Small intestine (tissue), 7 donors: ENCODE data around the gene PAF1. TPM values are rescaled to one million over a fixed set of nuclear protein-coding genes. Genes with fewer than 3 reads are reported as not detected.
A peak's percentile ranks its signal among the peaks of the same experiment; 100 is the strongest.

Experiments
- DNase-seq, 2 donors: peaks; one replicate each; pipeline versions ENCODE4 v3.0.0 to v3.0.0-alpha.2; 2013
- FAIRE-seq: peaks from 2 replicates; lab custom pipeline; 2012; peaks lifted over from hg19 to GRCh38; lab: Jason Lieb, UNC
- H3K27ac ChIP-seq, 3 donors: one replicate each; pipeline ENCODE4 v1.5.1; 2013; ENCODE audit warnings: low read length in 2 of 3, mild to moderate bottlenecking in 2 of 3, control low read depth in 1 of 3, inconsistent platforms in 1 of 3, low read depth in 1 of 3, moderate library complexity in 1 of 3
- H3K27me3 ChIP-seq, 3 donors: one replicate each; pipeline ENCODE4 v1.6.1; 2013; ENCODE audit warnings: low read length in 3 of 3, inconsistent platforms in 1 of 3; ENCODE audit not compliant: control insufficient read depth in 3 of 3, insufficient read depth in 3 of 3
- H3K36me3 ChIP-seq, 3 donors: one replicate each; pipeline ENCODE4 v1.6.1; 2013; ENCODE audit warnings: low read length in 3 of 3, inconsistent platforms in 1 of 3, low read depth in 1 of 3, mild to moderate bottlenecking in 1 of 3, moderate library complexity in 1 of 3; ENCODE audit not compliant: control insufficient read depth in 3 of 3, insufficient read depth in 2 of 3
- H3K4me1 ChIP-seq, 3 donors: one replicate each; pipeline ENCODE4 v1.6.1; 2013; ENCODE audit warnings: low read length in 2 of 3, inconsistent platforms in 1 of 3, low read depth in 1 of 3, mild to moderate bottlenecking in 1 of 3, moderate library complexity in 1 of 3; ENCODE audit not compliant: control insufficient read depth in 3 of 3, insufficient read depth in 2 of 3
- H3K4me3 ChIP-seq, 3 donors: one replicate each; pipeline ENCODE4 v1.5.1; 2013; ENCODE audit warnings: low read length in 3 of 3, control low read depth in 1 of 3, inconsistent platforms in 1 of 3, low read depth in 1 of 3, mild to moderate bottlenecking in 1 of 3, moderate library complexity in 1 of 3
- H3K9me3 ChIP-seq, 2 donors: one replicate each; pipeline ENCODE4 v1.6.1; 2013; ENCODE audit warnings: low read depth in 1 of 2, low read length in 1 of 2; ENCODE audit not compliant: control insufficient read depth in 2 of 2, insufficient read depth in 1 of 2
- WGBS, 3 donors: extraction: QIAGEN DNeasy Blood & Tissue Kit; methylation state at CpG; one replicate each; pipeline ENCODE4 v1.1.7; 2013; 5-methylcytosine and 5-hydroxymethylcytosine counted together
- polyA plus RNA-seq, 4 donors: library from polyadenylated mRNA; stranded (reverse) in 3 of 4; unstranded in 1 of 4; fragments of 200-250 nt in 3 of 4; fragments of 120-200 nt in 1 of 4; gene quantifications; one replicate each; pipeline versions ENCODE4 v1.2.1 to v1.2.3, GENCODE V29; 2013
- donor health status: healthy with polysubstance abuse.
- donor health status: control.
- donor health status: control.
- donor health status: Bipolar disorder and iron deficiency.
- donor health status: healthy.

Gene PAF1
- polyA plus RNA-seq, 4 donors = 32.9 to 42.7 (median 37.9) TPM

DNA sequence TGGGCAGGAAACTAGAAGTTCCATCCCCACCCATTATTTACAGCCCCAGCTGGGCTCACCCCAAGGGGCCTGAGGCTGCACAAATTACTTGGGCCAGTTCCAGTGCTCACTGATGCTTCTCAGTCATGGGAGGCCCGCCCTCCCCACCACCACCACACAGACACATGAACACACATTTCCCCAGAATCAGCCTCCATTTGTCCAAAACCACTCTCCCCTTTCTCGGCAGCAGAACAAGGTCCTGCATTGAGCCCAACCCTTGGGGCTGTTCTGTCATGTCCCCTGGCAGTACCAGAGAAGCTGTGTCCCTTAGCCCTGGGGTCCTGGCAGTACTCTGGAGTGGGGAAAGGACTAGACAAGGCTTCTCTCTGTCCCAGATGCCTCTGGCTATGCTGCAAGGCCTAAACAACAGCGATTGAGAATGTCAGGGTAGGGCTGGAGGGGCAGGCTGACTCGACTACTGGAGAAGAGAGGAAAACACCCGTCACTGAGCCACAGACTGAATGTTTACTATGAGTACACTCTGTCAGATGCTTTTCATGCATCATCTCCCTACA lies 26.9 kb downstream of the PAF1 start:
- no peak overlapping the region for H3K4me3 ChIP-seq
- no peaks in the 10 kb centered on the region for H3K4me1 ChIP-seq
- peaks cover 6 to 56% (median 8%) of the 10 kb centered on the region in 3 donors for H3K36me3 ChIP-seq
- DNase-seq (no peak), FAIRE-seq (no peak)
- H3K27me3 ChIP-seq = no peaks in the 10 kb centered on the region
- peak overlapping the region in 1 of 3 donors; percentile 39 for H3K27ac ChIP-seq
- H3K9me3 ChIP-seq = no peaks in the 10 kb centered on the region
- 65 to 88% (median 80%) methylated on average over 5 of the region's 5 CpGs for whole genome bisulfite sequencing, 3 donors

GRCh38 chr19:39362682-39363657 lies 27.9 kb downstream of the PAF1 start:
- H3K27ac ChIP-seq = peak overlapping the region in 1 of 3 donors; percentile 39
- no peaks in the 10 kb centered on the region for H3K4me1 ChIP-seq
- H3K9me3 ChIP-seq = no peaks in the 10 kb centered on the region
- FAIRE-seq (no peak), DNase-seq (no peak)
- no peaks in the 10 kb centered on the region for H3K27me3 ChIP-seq
- WGBS, 3 donors = 65 to 82% (median 75%) methylated on average over 6 of the region's 6 CpGs
- no peak overlapping the region for H3K4me3 ChIP-seq
- peaks cover 3 to 61% (median 8%) of the 10 kb centered on the region in 3 donors for H3K36me3 ChIP-seq

- 92 to 100% (median 96%) methylated on average over 1 of the region's 1 CpG for WGBS, 3 donors
- DNase-seq (no peak), FAIRE-seq (no peak)
- no peaks in the 10 kb centered on the region for H3K27me3 ChIP-seq
- peaks cover 11 to 72% (median 16%) of the 10 kb centered on the region in 3 donors for H3K36me3 ChIP-seq
- H3K4me3 ChIP-seq = no peak overlapping the region
- no peaks in the 10 kb centered on the region for H3K4me1 ChIP-seq
- no peak overlapping the region for H3K27ac ChIP-seq
- no peaks in the 10 kb centered on the region for H3K9me3 ChIP-seq
Measured at GRCh38 chr19:39360599-39360998, 30.3 kb downstream of the PAF1 start.

DNA sequence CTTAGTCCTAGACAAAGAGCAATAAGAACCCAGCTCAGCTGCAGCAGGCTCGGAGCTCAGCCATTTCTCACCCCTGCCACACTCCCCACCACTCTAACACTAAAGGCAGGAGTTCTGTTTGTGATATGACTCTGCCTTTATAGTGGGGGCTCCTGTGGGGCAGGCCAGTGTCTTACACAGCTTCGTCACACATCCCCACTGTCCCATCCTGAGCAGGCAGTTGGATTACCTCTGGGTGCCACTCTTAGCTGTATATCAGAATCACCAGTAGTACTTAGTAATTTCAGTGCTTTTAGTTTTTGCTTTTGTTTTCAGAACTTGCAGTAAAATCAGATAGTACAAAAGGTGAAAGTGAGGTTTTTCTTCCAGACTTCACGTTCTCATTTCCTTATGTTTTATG lies 31.9 kb downstream of the PAF1 start:
- H3K9me3 ChIP-seq = no peaks in the 10 kb centered on the region
- 84 to 95% (median 90%) methylated on average over 3 of the region's 3 CpGs for WGBS, 3 donors
- H3K27ac ChIP-seq = no peak overlapping the region
- DNase-seq (no peak), FAIRE-seq (no peak)
- H3K36me3 ChIP-seq = peaks cover 11 to 72% (median 17%) of the 10 kb centered on the region in 3 donors
- H3K27me3 ChIP-seq = no peaks in the 10 kb centered on the region
- H3K4me1 ChIP-seq = no peaks in the 10 kb centered on the region
- H3K4me3 ChIP-seq = no peak overlapping the region

DNA sequence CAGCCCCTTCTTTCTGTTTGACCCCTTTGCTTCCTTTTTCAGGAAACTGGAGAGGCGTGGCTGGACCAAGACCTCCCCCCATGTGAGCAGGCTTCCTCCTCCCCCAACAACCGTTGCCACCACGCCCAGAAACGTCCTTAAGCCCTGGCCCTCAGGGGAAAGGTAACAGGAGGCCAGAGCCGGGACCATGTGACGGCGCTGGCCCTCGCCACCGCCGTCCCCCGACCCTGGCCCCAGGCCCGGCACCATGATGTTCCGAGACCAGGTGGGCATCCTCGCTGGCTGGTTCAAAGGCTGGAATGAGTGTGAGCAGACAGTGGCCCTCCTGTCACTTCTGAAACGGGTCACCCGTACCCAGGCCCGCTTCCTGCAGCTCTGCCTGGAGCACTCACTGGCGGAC lies 34.3 kb downstream of the PAF1 start:
- Histone ChIP-seq H3K4me1 (no peaks in the 10 kb centered on the region), H3K27me3 (no peaks in the 10 kb centered on the region), H3K36me3 (peaks cover 15 to 59% (median 17%) of the 10 kb centered on the region in 3 donors), H3K9me3 (no peaks in the 10 kb centered on the region), H3K27ac (no peak overlapping the region), H3K4me3 (no peak overlapping the region)
- no peak for DNase-seq
- WGBS, 3 donors = 86 to 91% (median 90%) methylated on average over 18 of the region's 18 CpGs
- FAIRE-seq = no peak

GRCh38 chr19:39356073-39356472 lies 34.8 kb downstream of the PAF1 start:
- Histone ChIP-seq H3K4me3 (no peak overlapping the region), H3K27me3 (no peaks in the 10 kb centered on the region), H3K4me1 (no peaks in the 10 kb centered on the region), H3K9me3 (no peaks in the 10 kb centered on the region), H3K36me3 (peaks cover 15 to 59% (median 17%) of the 10 kb centered on the region in 3 donors), H3K27ac (no peak overlapping the region)
- WGBS, 3 donors = 89 to 94% (median 91%) methylated on average over 3 of the region's 3 CpGs
- DNase-seq (no peak), FAIRE-seq (no peak)

DNA sequence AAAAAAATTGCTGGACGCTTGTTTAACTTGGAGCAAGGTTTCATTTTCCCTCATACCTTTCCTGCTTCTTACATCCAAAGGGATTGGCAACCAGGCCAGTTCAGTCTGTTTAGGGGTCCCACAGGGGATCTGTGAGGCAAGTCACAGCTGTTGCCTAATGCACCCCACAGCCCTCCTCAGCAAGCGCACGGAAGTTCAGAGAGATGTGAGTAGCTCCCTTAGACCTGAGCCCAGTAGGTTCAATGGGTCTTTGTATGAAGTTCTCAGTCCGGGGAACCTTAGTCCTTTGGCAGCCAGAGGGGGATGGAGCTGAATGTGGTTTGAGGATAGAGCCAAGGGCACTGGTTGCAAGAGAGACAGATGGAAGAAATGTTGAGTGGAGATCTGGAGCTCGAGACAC lies 35.7 kb downstream of the PAF1 start:
- WGBS, 3 donors = 92 to 97% (median 96%) methylated on average over 5 of the region's 5 CpGs
- H3K9me3 ChIP-seq = no peaks in the 10 kb centered on the region
- no peak for FAIRE-seq
- H3K36me3 ChIP-seq = peaks cover 12 to 54% (median 16%) of the 10 kb centered on the region in 3 donors
- no peak overlapping the region for H3K4me3 ChIP-seq
- no peaks in the 10 kb centered on the region for H3K27me3 ChIP-seq
- no peak for DNase-seq
- H3K27ac ChIP-seq = no peak overlapping the region
- H3K4me1 ChIP-seq = no peaks in the 10 kb centered on the region

DNA sequence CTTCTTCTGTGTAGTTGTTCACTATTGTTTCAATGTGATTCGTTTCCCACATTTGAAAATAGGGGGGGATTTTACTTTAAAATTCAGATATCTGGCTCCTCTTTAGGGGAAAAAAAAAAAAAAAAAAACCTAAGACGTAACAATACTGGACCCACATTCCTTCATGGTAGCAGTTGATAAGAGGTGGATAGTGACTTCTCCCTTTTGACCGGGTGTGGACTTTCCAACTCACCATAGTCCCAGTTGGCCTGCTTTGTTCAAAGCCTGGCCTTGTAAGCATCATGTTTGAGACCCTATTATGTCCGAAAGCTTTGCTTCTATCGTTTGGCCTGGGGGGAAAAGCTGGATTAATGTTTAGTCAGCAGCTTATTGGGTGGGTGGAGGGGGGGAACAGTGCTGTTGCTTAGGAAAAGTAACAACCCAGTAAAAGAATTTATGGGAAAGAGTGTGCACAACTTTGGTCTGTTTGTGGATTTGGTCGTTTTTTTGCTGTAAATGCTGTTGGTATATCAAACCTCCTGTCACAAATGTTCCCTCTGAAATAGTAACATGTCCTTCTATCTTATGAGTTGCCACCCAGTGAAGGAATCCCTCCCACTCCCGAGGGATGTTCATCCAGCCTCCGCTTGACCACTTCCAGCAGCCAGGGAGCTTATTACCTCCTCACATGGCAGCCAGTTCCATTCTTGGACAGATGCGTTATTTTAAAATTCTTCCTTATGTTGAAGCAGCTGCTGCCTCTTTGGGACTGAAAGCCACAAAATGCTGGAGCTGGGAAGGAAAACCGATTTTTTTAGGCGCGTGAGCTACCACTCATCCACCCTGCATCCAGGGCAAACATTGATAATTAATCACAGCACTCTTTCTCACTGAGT lies 38.3 kb downstream of the PAF1 start:
- DNase-seq = no peak
- Histone ChIP-seq H3K36me3 (peaks cover 12 to 45% (median 15%) of the 10 kb centered on the region in 3 donors), H3K27me3 (no peaks in the 10 kb centered on the region), H3K4me3 (no peak overlapping the region), H3K9me3 (no peaks in the 10 kb centered on the region), H3K27ac (no peak overlapping the region), H3K4me1 (no peaks in the 10 kb centered on the region)
- FAIRE-seq = no peak
- 77 to 86% (median 84%) methylated on average over 12 of the region's 12 CpGs for WGBS, 3 donors
